ENCODE measurements around the gene MIR17HG.
"Not testable (repeated sequence)": the region's sequence is repeated elsewhere in the genome, so short reads cannot be mapped to it uniquely, and the experiment has no call there.

Gene MIR17HG

DNA sequence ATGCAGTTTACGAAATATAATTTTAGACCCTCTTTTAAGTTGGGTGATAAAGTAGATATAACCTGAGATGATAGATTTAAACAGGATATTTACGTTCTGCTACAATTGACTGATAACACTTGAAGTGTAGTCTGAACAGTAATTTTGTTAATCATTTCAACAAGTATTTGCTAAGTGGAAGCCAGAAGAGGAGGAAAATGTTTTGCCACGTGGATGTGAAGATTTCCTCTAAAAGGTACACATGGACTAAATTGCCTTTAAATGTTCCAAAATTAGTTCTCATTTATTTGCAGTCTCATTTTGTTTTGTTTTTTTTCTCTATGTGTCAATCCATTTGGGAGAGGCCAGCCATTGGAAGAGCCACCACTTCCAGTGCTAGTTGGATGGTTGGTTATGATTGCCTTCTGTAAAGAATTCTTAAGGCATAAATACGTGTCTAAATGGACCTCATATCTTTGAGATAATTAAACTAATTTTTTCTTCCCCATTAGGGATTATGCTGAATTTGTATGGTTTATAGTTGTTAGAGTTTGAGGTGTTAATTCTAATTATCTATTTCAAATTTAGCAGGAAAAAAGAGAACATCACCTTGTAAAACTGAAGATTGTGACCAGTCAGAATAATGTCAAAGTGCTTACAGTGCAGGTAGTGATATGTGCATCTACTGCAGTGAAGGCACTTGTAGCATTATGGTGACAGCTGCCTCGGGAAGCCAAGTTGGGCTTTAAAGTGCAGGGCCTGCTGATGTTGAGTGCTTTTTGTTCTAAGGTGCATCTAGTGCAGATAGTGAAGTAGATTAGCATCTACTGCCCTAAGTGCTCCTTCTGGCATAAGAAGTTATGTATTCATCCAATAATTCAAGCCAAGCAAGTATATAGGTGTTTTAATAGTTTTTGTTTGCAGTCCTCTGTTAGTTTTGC lies 2.8 kb downstream of the MIR17HG start:
- TF ChIP-seq, protein P1, sequence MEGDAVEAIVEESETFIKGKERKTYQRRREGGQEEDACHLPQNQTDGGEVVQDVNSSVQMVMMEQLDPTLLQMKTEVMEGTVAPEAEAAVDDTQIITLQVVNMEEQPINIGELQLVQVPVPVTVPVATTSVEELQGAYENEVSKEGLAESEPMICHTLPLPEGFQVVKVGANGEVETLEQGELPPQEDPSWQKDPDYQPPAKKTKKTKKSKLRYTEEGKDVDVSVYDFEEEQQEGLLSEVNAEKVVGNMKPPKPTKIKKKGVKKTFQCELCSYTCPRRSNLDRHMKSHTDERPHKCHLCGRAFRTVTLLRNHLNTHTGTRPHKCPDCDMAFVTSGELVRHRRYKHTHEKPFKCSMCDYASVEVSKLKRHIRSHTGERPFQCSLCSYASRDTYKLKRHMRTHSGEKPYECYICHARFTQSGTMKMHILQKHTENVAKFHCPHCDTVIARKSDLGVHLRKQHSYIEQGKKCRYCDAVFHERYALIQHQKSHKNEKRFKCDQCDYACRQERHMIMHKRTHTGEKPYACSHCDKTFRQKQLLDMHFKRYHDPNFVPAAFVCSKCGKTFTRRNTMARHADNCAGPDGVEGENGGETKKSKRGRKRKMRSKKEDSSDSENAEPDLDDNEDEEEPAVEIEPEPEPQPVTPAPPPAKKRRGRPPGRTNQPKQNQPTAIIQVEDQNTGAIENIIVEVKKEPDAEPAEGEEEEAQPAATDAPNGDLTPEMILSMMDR (IDR thresholded peaks at IDR 0.05; ENCODE audit: low read depth, low read length) = no peak
- H3K4me3 ChIP-seq (ENCODE audit: low read depth, low read length) = peak overlapping the region; percentile 72
- in situ Hi-C loops (cut with HindIII; ENCODE audit: low sequenced_read_pairs) = no loop called here
- DNase-seq (ENCODE audit: low read depth, low spot score) = no peak

DNA sequence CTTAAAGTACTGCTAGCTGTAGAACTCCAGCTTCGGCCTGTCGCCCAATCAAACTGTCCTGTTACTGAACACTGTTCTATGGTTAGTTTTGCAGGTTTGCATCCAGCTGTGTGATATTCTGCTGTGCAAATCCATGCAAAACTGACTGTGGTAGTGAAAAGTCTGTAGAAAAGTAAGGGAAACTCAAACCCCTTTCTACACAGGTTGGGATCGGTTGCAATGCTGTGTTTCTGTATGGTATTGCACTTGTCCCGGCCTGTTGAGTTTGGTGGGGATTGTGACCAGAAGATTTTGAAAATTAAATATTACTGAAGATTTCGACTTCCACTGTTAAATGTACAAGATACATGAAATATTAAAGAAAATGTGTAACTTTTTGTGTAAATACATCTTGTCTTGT lies 3.6 kb downstream of the MIR17HG start:
- DNase-seq (ENCODE audit: low read depth, low spot score) = no peak
- in situ Hi-C loops (cut with HindIII; ENCODE audit: low sequenced_read_pairs) = no loop called here
- TF ChIP-seq, protein P1 (IDR thresholded peaks at IDR 0.05; ENCODE audit: low read depth, low read length) = no peak
- no peak overlapping the region for H3K4me3 ChIP-seq (ENCODE audit: low read depth, low read length)

DNA sequence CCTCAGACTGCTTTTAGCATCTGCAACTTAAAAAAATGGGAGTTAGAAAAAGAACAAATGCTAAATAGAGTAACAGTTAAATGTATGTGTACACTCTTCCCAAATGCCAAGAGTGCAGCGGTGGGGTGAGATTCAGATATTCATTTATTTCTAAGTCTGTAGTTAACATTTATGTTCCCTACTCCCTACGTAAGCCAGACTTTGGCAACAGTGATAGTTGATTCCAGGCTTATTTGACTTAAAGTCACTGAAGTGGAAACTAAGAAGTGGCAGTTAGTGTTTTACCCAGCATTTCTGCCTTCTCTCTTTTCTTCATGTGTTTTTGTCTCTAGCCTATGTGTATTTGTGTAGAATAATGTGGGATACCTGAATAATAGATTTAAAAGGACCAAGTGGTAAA lies 4.5 kb downstream of the MIR17HG start:
- in situ Hi-C loops (cut with HindIII; ENCODE audit: low sequenced_read_pairs) = no loop called here
- TF ChIP-seq, protein P1 (IDR thresholded peaks at IDR 0.05; ENCODE audit: low read depth, low read length) = no peak
- no peak overlapping the region for H3K4me3 ChIP-seq (ENCODE audit: low read depth, low read length)
- DNase-seq (ENCODE audit: low read depth, low spot score) = no peak

DNA sequence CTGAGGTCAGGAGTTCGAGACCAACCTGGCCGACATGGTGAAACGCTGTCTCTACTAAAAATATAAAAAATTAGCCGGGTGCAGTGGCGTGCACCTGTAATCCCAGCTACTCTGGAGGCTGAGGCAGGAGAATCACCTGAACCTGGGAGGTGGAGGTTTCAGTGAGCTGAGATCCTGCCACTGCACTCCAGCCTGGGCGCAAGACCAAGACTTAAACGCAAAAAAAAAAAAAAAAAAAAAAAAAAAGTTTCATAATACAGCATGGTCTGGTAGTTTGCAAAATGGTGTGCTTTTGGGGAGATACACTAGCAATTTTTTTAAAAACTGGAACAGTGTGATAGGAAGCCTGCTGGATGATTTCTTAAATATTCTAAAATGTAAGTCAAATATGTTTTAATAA lies 5.4 kb downstream of the MIR17HG start:
- in situ Hi-C loops (cut with HindIII; ENCODE audit: low sequenced_read_pairs) = not testable (repeated sequence)

DNA sequence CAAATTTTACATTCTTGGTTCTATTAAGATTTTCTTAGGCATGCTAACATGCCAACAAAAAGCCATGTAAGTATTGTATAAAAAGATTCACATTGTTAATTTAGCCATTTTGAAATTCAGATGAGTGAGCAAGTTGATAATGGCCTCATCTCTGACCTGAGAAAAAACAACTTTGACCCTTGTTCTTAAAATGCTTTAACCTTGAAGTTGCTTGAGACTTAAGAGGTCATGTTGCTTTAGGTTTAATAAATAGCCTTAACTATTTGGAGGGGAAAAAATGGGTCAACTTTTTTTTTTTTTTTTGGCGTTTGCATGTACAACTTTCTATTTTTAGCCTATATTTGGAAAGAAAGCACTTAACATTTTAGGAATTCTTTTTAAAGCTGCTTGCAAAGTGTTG lies 6.0 kb downstream of the MIR17HG start:
- in situ Hi-C loops (cut with HindIII; ENCODE audit: low sequenced_read_pairs) = no loop called here
- H3K4me3 ChIP-seq (ENCODE audit: low read depth, low read length) = no peak overlapping the region
- DNase-seq (ENCODE audit: low read depth, low spot score) = no peak
- TF ChIP-seq, protein P1 (IDR thresholded peaks at IDR 0.05; ENCODE audit: low read depth, low read length) = no peak

More for the DNA sequence above, 5.4 kb downstream of the MIR17HG start:
- DNase-seq (ENCODE audit: low read depth, low spot score); H3K4me3 ChIP-seq (ENCODE audit: low read depth, low read length): not testable (repeated sequence)

DNA sequence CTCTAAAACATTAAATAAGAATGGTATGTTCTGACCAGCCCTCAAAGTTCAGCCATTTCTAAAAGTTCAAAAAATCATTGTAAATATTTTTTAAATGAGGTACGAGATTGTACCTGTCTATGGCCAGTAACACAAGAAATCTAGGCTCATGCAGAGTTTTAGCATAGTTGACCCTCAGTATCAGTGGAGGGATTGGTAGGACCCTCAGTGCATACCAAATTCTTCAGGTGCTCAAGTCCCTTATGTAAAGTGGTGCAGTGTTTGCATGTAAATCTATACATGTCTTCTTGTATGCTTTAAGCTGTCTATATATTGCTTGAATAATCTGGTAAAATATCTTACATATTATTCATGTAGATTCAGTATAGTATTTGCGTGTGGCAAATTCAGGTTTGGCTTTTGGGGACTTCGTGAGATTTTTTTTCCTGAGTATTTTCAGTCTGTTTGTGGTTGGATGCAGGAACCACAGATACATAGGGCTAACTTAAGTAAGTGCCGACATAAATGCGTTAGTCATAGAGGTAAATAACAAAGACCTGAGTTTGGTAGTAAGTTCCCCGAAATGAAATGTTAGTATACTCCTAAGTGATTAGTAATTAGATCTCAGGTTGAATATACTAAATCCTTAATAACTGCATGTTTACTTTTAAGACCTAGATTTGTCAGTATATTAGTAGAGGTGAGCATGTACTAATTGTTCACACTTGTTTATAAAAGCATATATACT lies 7.8 kb downstream of the MIR17HG start:
- H3K4me3 ChIP-seq (ENCODE audit: low read depth, low read length) = no peak overlapping the region
- no peak for DNase-seq (ENCODE audit: low read depth, low spot score)
- TF ChIP-seq, protein P1 (IDR thresholded peaks at IDR 0.05; ENCODE audit: low read depth, low read length) = no peak
- in situ Hi-C loops (cut with HindIII; ENCODE audit: low sequenced_read_pairs) = no loop called here

Data from astrocyte of the spinal cord (primary cell).